Uterus (tissue), 2 donors: ENCODE data around the gene NRSN2.

Source experiments
- POLR2A ChIP-seq, 2 donors: fragments of 450-650 bp; IDR thresholded peaks; one replicate each; pipeline ENCODE4 v1.6.1; 2016; ENCODE audit warnings: antibody characterized with exemption in 2 of 2, mild to moderate bottlenecking in 1 of 2, moderate library complexity in 1 of 2
- TF ChIP-seq, protein P1 (sequence below), 4 experiments: fragments of 200-600 bp in 2 of 4; fragments of 450-650 bp in 2 of 4; sonication (generic) in 2 of 4; IDR thresholded peaks; one replicate each; pipeline ENCODE4 v1.5.1; 2016 to 2019; ENCODE audit warnings: antibody characterized with exemption in 4 of 4, mild to moderate bottlenecking in 2 of 4, moderate library complexity in 1 of 4

DNA sequence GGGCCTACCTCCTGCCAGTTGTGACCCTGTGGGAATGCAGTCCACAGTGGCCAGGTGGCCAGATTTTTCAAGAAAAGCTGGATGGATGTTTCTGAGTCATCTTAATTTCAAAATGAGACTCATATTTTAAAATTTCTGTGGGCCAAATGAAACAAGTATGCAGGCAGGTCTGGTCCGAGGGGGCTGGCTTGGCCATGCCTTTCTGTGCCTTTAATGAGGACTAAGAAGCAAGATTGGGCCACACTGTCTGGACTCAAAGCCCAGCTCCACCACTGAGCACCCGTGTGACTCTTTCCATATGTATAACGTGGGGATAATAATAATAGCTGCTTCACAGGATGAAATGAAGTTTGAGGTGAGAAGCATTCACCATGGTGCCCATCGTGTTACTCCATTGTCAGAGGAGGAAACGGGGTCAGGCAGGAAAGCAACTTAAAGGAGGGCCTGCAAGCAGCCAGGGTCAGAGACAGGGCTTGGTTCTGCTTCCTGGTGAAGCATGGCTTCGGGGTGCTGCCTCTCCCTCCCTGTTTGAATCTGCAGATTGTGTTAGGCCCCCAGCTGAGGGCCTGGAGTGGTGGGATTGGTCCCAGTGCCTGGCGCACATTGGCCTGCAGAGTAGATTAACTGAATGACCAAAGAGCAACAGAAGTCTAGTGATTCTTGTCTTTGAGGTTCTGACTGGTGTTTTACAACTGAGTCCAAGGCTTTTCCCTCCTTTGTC is 17.8 kb upstream of the NRSN2 start:
- TF ChIP-seq, protein P1, sequence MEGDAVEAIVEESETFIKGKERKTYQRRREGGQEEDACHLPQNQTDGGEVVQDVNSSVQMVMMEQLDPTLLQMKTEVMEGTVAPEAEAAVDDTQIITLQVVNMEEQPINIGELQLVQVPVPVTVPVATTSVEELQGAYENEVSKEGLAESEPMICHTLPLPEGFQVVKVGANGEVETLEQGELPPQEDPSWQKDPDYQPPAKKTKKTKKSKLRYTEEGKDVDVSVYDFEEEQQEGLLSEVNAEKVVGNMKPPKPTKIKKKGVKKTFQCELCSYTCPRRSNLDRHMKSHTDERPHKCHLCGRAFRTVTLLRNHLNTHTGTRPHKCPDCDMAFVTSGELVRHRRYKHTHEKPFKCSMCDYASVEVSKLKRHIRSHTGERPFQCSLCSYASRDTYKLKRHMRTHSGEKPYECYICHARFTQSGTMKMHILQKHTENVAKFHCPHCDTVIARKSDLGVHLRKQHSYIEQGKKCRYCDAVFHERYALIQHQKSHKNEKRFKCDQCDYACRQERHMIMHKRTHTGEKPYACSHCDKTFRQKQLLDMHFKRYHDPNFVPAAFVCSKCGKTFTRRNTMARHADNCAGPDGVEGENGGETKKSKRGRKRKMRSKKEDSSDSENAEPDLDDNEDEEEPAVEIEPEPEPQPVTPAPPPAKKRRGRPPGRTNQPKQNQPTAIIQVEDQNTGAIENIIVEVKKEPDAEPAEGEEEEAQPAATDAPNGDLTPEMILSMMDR (IDR thresholded peaks at IDR 0.05): no peak
- no peak for TF ChIP-seq POLR2A (IDR thresholded peaks at IDR 0.05)
